ENCODE results near the gene LEUTX.

DNA sequence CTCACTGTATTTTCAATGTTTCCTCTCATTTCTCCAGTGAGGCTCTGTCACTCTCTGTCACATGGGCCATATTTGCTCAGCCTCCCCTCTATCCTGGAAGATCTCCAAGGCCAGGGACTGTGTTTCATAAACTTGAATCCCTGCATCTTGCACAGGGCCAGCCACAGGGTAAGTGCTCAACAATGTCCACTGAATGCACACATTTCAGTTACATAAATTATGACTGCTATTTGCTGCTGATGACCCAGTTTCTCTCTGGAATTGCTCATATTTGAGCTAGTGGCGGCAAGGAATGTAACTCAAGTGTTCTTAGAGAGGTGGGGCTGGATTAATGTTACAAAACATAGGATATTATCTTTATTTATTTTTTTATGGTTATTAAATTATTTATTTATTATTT lies 47.0 kb upstream of the LEUTX start:
- no peak for TF ChIP-seq YY1 (IDR thresholded peaks at IDR 0.05; ENCODE audit: insufficient read depth, insufficient read length)
- TF ChIP-seq SUZ12 (IDR thresholded peaks at IDR 0.05; ENCODE audit: extremely low read depth, insufficient read depth, insufficient read length), result no peak
- no peak for TF ChIP-seq ZNF274 (IDR thresholded peaks at IDR 0.05; ENCODE audit: low read depth, low read length)

Measured in NT2/D1 (cell line).